Prostate gland (tissue), 2 donors: ENCODE data around the gene PPFIBP2. TPM values are rescaled to one million over a fixed set of nuclear protein-coding genes. Genes with fewer than 3 reads are reported as not detected.

Experiments used
- DNase-seq: peaks from one replicate; pipeline ENCODE4 v3.0.0-alpha.2; 2019; ENCODE audit warnings: low spot score
- H3K27ac ChIP-seq, 2 donors: fragments of 200-600 bp; sonication (generic); 2 replicates each; pipeline ENCODE4 v1.5.1; 2017 to 2019
- H3K27me3 ChIP-seq: fragments of 200-600 bp; sonication (generic); replicated peaks from 2 replicates; pipeline ENCODE4 v1.5.1; 2019; ENCODE audit not compliant: insufficient read depth
- H3K36me3 ChIP-seq, 2 donors: fragments of 200-600 bp; sonication (generic); 1 replicate in 1 of 2; 2 replicates in 1 of 2; pipeline versions ENCODE4 v1.5.1 to v1.8.1; 2017 to 2019
- H3K4me1 ChIP-seq: fragments of 200-600 bp; sonication (generic); replicated peaks from 2 replicates; pipeline ENCODE4 v1.5.1; 2019
- H3K4me3 ChIP-seq, 2 donors: fragments of 200-600 bp; sonication (generic); 2 replicates each; pipeline ENCODE4 v1.5.1; 2017 to 2019
- H3K9me3 ChIP-seq: fragments of 200-600 bp; sonication (generic); 2 replicates; pipeline ENCODE4 v1.5.1; 2017
- POLR2A ChIP-seq: fragments of 450-650 bp; IDR thresholded peaks from one replicate; pipeline ENCODE4 v1.6.1; 2016; ENCODE audit warnings: antibody characterized with exemption, mild to moderate bottlenecking
- POLR2AphosphoS5 ChIP-seq: sonication (generic); formaldehyde crosslinking; IDR thresholded peaks from one replicate; pipeline ENCODE4 v1.6.1; 2017; ENCODE audit warnings: antibody characterized with exemption
- WGBS: methylation state at CpG from one replicate; pipeline ENCODE4 v1.1.5; 2018; 5-methylcytosine and 5-hydroxymethylcytosine counted together
- intact Hi-C: fragments of 100-400 bp; cut with DNase I; formaldehyde crosslinking; loops from one replicate; pipeline ENCODE4 v1.14.2; 2022
- total RNA-seq, 2 donors: library from RNA; depleted of rRNA; stranded (reverse); fragments of >200 nt; gene quantifications; one replicate each; pipeline ENCODE4 v1.1.0, GENCODE V29; 2016
- TF ChIP-seq, protein P1 (sequence below), 4 experiments: fragments of 200-600 bp in 2 of 4; fragments of 450-650 bp in 2 of 4; sonication (generic) in 2 of 4; IDR thresholded peaks; 1 replicate in 3 of 4; 2 replicates in 1 of 4; pipeline ENCODE4 v1.5.1; 2016 to 2019; ENCODE audit warnings: antibody characterized with exemption in 4 of 4, mild to moderate bottlenecking in 2 of 4, moderate library complexity in 2 of 4

The PPFIBP2 gene
- total RNA-seq, 2 donors from 2014 or later, result 76.3 to 88.3 TPM

DNA sequence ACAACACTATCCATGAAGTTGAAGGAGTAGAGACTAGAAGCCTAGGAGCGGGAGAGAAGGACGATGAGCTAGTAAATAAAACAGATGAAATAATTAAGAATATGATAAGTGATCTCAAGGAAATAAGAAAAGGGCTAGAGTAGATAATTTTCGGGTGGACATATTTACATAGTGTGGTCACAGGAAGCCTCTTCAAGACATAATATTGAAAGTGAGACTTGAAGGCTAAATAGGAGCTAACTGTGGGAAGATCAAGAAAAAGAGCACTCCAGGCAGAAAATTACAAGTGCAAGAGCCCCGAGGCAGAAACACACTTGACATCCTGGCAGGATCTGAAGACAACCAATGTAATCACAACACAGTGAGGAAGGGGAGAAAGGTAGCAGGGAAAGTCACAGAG, 11.9 kb upstream of the PPFIBP2 start:
- no peak for DNase-seq
- no peak overlapping the region for H3K4me3 ChIP-seq
- no peaks in the 10 kb centered on the region for H3K27me3 ChIP-seq
- TF ChIP-seq POLR2A (no peak), POLR2AphosphoS5 (no peak)
- TF ChIP-seq, protein P1, sequence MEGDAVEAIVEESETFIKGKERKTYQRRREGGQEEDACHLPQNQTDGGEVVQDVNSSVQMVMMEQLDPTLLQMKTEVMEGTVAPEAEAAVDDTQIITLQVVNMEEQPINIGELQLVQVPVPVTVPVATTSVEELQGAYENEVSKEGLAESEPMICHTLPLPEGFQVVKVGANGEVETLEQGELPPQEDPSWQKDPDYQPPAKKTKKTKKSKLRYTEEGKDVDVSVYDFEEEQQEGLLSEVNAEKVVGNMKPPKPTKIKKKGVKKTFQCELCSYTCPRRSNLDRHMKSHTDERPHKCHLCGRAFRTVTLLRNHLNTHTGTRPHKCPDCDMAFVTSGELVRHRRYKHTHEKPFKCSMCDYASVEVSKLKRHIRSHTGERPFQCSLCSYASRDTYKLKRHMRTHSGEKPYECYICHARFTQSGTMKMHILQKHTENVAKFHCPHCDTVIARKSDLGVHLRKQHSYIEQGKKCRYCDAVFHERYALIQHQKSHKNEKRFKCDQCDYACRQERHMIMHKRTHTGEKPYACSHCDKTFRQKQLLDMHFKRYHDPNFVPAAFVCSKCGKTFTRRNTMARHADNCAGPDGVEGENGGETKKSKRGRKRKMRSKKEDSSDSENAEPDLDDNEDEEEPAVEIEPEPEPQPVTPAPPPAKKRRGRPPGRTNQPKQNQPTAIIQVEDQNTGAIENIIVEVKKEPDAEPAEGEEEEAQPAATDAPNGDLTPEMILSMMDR (IDR thresholded peaks at IDR 0.05), result no peak
- intact Hi-C loops, result no loop called here
- no peaks in the 10 kb centered on the region for H3K9me3 ChIP-seq
- 81% methylated on average over 4 of the region's 4 CpGs for WGBS
- H3K27ac ChIP-seq, result no peak overlapping the region
- H3K36me3 ChIP-seq, result no peaks in the 10 kb centered on the region
- no peaks in the 10 kb centered on the region for H3K4me1 ChIP-seq

DNA sequence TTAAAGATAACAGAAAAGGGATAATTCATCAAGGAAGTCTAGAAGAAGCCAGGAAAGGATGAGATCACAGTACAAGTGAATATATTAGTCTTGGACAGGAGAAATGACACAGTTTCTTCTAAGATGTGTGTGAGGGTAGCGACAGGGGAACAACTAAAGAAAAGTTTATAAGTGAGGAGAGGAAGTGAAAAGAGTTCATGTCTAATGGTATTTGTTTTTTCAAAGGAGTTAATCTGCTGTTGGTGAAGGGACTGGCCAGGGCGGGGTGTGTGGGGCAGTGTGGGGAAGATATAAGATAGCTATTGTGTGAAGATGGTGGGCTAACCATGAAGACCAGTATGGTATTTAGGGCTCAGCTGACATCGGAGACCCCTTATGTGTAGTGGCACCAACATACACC, 7.6 kb upstream of the PPFIBP2 start:
- 93% methylated on average over 3 of the region's 3 CpGs for WGBS
- intact Hi-C loops, result no loop called here
- Histone ChIP-seq H3K27me3 (no peaks in the 10 kb centered on the region), H3K4me3 (no peak overlapping the region), H3K9me3 (no peaks in the 10 kb centered on the region), H3K27ac (no peak overlapping the region), H3K36me3 (no peaks in the 10 kb centered on the region), H3K4me1 (peaks cover 5% of the 10 kb centered on the region)
- TF ChIP-seq POLR2A, result no peak
- TF ChIP-seq POLR2AphosphoS5, result no peak
- TF ChIP-seq, protein P1 (IDR thresholded peaks at IDR 0.05), result no peak
- no peak for DNase-seq

DNA sequence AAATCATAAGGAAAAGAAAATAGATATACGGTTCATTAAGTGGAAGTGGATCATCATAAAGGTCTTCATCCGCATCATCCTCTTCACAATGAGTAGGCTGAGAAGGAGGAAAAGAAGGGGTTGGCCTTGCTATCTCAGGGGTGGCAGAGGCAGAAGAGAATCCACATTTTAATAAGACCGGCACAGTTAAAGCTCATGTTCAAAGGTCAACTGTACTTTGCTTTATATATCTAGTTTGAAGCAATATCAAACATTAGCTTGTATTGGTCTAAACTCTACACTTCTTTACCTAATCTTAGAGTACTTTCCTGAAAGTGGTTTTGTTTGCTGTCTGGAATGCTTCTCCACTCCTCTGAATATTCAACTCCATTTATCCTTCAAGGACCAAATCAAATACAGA, 5.7 kb upstream of the PPFIBP2 start:
- H3K9me3 ChIP-seq, result no peaks in the 10 kb centered on the region
- no peak overlapping the region for H3K4me3 ChIP-seq
- no peak for DNase-seq
- intact Hi-C loops, result no loop called here
- H3K36me3 ChIP-seq, result no peaks in the 10 kb centered on the region
- TF ChIP-seq POLR2AphosphoS5, result no peak
- TF ChIP-seq, protein P1 (IDR thresholded peaks at IDR 0.05), result no peak
- no peak for TF ChIP-seq POLR2A
- no peaks in the 10 kb centered on the region for H3K27me3 ChIP-seq
- H3K27ac ChIP-seq, result no peak overlapping the region
- peaks cover 17% of the 10 kb centered on the region for H3K4me1 ChIP-seq
- WGBS, result 92% methylated on average over 3 of the region's 3 CpGs

DNA sequence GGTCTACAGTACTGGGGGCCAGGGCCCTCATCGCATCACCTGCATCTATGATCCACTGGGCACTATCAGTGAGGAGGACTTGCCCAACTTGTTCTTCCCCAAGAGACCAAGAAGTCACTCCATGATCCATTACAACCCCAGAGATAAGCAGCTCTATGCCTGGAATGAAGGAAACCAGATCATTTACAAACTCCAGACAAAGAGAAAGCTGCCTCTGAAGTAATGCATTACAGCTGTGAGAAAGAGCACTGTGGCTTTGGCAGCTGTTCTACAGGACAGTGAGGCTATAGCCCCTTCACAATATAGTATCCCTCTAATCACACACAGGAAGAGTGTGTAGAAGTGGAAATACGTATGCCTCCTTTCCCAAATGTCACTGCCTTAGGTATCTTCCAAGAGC, 3.8 kb upstream of the PPFIBP2 start:
- Histone ChIP-seq H3K4me3 (no peak overlapping the region), H3K9me3 (no peaks in the 10 kb centered on the region), H3K36me3 (no peaks in the 10 kb centered on the region), H3K27me3 (no peaks in the 10 kb centered on the region), H3K4me1 (peaks cover 17% of the 10 kb centered on the region), H3K27ac (no peak overlapping the region)
- intact Hi-C loops, result loop anchor here (5.0 kb wide), 2 partner anchors 62 to 157 kb away; no protein-coding TSS in a partner anchor
- no peak for TF ChIP-seq POLR2AphosphoS5
- DNase-seq, result no peak
- WGBS, result 98% methylated on average over 2 of the region's 2 CpGs

DNA sequence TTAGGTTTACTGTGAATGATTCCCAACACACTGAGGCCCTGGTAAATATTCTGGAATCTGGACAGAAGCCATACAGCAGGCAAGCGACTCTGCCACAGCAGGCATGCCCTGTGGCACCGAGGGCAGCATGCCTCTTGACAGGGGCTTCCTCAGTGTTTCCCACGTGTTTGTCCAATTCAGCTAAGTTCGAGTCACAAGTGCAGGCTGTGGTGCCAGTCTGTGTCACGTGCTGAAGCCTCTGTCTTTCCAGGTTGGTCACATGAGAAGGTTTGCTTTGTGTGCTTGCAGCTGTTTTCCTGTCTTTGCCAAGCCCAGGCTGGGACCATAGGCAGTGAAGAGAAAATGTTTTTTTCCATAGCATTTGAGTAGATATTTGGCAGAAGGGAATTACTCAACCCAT, 2.4 kb upstream of the PPFIBP2 start:
- peak; percentile 89 for DNase-seq
- 9% methylated on average over 5 of the region's 5 CpGs for WGBS
- intact Hi-C loops, result loop anchor here (5.0 kb wide), 2 partner anchors 61 to 156 kb away; no protein-coding TSS in a partner anchor
- peak overlapping the region; percentile 86 to 91 for H3K27ac ChIP-seq
- H3K36me3 ChIP-seq, result no peaks in the 10 kb centered on the region
- H3K4me3 ChIP-seq, result no peak overlapping the region
- H3K27me3 ChIP-seq, result no peaks in the 10 kb centered on the region
- TF ChIP-seq POLR2AphosphoS5 (peak; percentile 96), POLR2A (no peak)
- no peaks in the 10 kb centered on the region for H3K9me3 ChIP-seq
- H3K4me1 ChIP-seq, result peaks cover 17% of the 10 kb centered on the region

DNA sequence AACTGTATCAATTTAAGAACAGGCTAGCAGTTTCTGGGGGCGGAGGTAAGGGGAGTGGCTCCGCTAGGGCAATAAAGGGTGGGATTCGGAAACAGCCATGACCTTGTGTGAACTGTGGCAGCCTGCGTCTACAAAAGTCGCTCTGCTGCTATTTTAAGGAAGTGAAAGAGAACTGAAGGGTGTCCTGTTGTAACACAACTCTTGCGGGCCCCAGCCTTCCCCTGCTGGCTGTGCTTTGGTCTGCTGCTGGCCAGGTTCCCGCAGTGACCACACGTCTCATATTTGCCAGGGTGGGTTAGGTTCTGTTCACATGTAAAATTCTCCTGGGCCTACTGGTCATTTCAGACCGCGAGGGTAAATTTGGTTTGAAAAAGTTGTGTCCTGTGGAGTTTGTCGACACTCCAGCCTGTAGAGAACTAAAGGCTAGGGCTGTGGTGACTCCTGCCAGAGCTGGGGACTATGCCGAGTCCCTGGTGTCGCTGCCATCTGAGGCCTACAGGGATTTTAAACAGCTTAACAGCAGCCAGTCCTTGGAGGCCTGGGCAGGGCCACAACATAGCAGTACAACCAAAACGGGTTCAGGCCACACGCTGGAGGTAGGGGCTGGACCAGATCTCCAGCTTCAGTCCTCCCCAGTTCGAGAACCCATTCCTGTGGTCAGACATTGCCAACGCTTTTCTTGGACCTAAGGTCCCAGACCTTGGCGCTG, 1.1 kb upstream of the PPFIBP2 start:
- peak; percentile 49 for DNase-seq
- intact Hi-C loops, result loop anchor here (5.0 kb wide), 2 partner anchors 60 to 155 kb away; no protein-coding TSS in a partner anchor
- Histone ChIP-seq H3K27me3 (no peaks in the 10 kb centered on the region), H3K36me3 (no peaks in the 10 kb centered on the region), H3K4me3 (peak overlapping the region; percentile 65 to 82), H3K9me3 (no peaks in the 10 kb centered on the region), H3K27ac (peak overlapping the region; percentile 86 to 91), H3K4me1 (peaks cover 17% of the 10 kb centered on the region)
- TF ChIP-seq POLR2AphosphoS5, result peak; percentile 38
- TF ChIP-seq POLR2A, result peak; percentile 8
- TF ChIP-seq, protein P1 (IDR thresholded peaks at IDR 0.05), result peak in 2 of 4 experiments; percentile 11 to 20
- 5% methylated on average over 18 of the region's 18 CpGs for WGBS
